Caki2 (cell line): ENCODE measurements around the gene ARHGAP12. TPM values are rescaled to one million over a fixed set of nuclear protein-coding genes. Genes with fewer than 3 reads are reported as not detected.

ENCODE experiments used
- DNase-seq: peaks from one replicate; pipeline ENCODE4 v3.0.0-alpha.2; 2015; ENCODE audit warnings: low read depth
- in situ Hi-C: cut with HindIII; loops from 2 replicates; pipeline ENCODE4 v1.10.0; 2016; ENCODE audit warnings: low sequenced_read_pairs, low pct_unique_long_range_greater_than_20kb, mixed read lengths
- total RNA-seq: library from RNA; depleted of rRNA; stranded (reverse); fragments of >200 nt; shearing (Covaris generic); gene quantifications from 2 replicates; pipeline ENCODE4 v1.2.3, GENCODE V29; 2014; ENCODE audit warnings: low replicate concordance

ARHGAP12 gene
- total RNA-seq, 1 experiment from 2014 or later: 28.0 TPM

DNA sequence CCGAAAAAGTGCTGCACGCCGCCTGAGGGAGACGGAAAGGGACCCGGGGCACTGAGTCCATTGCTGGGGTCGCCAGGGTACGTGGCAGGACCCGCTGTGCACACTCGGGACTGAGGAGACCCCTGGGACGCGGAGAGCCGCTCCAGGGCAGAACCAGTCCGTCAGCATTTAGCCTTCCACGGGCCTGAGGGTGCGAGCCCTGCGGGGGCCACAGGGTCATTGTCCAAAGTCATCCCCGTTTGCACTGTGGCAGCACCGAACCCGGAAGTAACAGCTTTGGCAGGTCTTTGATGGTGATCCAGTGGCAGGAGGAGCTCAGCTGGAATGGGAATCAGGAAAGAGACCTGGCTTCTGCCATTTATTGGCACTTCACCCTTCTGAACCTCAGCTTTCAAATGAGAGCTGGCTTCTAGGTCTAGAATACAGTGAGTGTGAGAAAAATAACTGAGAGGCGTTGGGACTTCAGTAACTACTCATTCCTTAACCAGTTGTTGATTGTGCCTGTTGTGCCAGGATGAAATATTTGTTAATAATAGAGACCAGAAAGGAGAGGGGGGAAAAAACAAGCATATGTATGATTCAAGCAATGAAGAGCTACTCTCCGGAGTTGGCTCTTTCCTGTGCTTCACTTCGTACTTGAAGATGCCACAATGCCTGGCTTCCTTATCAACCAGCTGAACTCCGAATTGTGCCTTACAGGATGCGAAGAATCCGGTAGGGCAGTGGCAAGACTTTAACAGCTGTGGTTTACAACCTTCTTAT, 811 bp upstream of the ARHGAP12 start:
- in situ Hi-C loops: no loop called here
- peak; percentile 70 for DNase-seq

DNA sequence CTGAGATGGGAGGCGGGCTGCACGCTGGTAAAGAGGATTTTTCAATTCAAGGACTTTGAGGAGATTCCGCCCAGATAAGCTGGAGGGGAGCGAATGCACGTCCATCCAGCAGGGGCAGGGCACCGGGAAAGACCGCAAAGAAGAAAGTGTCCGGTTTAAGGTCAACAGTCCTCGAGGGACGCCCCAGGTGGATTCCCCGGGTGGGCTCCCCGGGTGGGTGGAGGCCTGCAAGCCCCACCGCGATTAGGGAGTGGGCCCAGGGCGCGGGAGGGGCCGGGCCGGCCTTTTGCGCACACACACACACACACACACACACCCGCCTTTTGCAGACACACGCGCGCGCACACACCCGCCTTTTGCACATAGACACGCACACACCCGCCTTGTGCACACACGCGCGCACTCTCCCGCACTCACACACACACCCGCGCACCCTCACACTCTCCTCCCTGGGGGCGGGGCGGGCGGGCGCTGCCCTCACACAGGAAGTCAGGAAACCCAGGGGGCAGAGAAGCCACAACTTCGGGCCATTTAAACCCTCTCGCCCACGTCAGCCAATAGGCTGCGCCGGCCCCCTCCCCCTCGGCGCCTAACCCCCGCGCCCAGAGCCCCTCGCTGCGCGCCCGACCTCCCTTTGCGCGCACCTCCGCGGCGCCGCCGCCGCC, 615 bp downstream of the ARHGAP12 start:
- peak; percentile 76 for DNase-seq
- in situ Hi-C loops: no loop called here

DNA sequence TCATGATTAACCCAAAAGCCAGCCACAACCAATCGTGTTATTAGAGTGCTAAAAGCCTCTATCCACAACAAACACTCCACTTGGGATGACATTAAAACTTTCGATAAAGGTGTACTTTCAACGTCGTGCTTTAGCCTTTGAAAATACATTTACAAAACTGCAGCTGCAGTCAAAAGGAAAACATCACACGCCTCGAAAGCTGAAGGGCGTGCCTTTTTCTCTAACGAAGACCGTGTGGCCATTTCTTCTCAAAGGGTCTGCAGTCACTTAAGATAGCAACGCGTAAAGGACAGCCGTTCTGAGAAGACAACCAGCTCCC, 1.1 kb downstream of the ARHGAP12 start:
- DNase-seq: no peak
- in situ Hi-C loops: no loop called here

DNA sequence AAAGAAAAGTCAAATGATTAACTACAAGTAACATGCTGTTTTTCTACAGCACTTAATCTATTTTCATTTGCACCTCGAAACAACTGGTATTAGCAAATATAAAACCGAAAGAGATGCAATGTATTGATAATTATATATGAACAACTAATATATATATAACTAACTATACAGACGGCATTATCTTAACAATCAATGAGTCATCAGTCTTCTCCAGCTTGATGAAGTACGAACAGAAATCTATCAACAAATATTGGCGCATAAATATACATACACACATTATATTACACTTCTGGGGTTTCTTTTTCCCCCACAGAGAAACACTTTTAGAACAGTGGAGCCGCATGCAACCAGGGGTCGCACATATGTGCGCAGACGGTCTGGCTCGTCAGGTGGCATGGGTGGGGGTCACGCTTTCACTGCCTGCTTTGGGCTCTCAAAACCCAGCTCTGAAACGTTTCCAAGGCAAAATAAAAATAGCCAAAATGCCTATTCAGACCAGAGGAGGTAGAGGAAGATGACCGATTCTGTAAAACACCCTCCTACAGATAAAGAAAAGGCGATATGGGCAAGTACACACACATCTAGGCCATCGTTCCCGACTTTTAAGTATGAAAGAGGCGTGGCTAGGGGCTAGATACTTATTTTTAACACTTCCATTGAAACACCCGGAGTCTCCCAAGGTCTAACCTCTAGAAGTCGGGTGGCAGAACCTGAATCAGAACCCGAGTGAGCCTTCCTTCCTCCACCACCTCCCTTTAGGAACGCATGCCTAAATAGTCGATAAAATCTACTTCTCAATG, 1.7 kb downstream of the ARHGAP12 start:
- DNase-seq: peak; percentile 45
- in situ Hi-C loops: no loop called here

DNA sequence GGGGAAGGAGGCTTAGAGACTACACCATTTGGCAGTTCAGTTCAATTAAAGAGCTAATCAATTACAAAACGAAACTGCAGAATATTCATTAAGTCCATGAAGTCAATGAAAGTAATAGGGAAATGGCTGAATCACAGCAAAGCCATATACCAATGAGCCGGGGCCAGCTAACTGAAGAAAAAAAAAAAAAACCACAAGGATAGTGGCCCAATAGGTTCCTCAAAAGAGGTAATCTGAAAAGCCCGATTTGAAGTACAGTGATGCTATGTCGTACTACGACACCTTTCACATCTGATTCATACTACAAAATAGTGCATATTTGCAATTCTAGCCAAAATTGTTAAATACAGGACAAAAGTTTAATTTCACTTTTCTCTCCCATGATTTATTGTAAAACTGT, 2.5 kb downstream of the ARHGAP12 start:
- no peak for DNase-seq
- in situ Hi-C loops: no loop called here

DNA sequence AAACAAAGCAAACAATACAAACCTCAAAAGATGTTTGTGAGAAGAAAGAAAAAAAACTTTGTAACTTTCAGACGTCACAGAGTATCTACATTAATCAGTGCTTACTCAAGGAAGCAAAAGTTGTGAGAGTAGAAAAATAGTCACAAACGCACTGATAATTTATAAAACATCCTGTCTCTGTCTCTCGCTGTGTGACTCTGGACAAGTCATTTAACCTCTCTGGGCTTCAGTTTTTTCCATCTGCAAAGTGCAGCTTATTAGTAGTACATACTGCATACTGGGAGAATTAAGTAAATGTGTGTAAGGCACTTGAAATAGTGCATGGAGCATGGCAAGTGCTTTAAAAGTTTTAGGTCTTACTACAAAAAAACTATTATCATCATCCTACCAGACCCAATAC, 3.8 kb downstream of the ARHGAP12 start:
- in situ Hi-C loops: no loop called here
- DNase-seq: no peak

DNA sequence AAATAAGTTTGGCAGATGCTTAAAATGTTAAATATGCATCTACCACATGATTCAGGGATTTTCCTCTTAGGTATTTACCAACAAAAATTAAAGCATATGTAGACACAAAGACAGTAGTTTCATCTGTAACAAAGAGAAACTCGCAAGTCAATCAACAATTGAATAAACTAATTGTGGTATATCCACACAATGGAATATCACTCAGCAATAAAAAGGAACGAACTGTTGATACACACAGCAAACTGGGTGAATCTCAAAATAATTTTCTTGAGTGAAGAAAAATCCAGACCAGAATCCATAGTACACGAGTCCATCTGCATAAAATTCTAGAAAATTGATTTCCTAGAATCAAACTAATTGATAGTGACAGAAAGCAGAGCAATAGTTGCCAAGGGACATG, 5.2 kb downstream of the ARHGAP12 start:
- in situ Hi-C loops: no loop called here
- no peak for DNase-seq

DNA sequence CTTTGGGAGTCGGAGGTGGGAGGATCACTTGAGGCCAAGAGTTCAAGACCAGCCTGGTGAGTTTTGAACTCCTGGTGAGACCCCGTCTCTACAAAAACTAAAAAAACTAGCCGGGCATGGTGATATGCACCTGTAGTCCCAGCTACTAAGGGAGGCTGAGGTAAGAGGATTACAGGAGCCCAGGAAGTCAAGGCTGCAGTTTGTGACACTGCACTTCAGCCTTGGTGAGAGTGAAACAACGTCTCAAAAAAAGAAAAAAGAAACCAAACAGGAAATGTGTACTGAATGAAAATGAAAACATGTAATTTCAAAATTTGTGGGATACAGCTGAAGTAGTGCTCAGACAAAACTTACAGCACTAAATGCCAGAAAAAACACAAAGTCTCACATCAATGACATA, 7.6 kb downstream of the ARHGAP12 start:
- no peak for DNase-seq
- in situ Hi-C loops: no loop called here

DNA sequence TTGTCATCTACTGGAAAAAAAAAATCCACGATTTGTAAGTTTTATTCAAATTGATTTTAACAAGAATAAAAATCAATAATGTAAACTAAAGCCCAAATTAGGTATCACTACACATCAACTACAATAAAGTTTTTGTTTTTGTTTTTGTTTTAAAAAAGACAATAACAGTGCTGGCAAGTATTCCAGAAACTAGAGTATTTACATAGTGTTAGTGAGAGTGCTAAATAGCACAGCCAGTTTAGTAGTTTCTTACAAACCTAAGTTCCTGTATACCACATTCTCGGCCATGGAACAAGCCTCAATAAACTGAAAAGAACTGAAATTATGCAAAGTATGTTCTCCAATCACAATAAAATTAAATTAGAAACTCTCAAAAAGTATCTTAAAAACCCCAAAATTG, 8.1 kb downstream of the ARHGAP12 start:
- DNase-seq: no peak
- in situ Hi-C loops: no loop called here

DNA sequence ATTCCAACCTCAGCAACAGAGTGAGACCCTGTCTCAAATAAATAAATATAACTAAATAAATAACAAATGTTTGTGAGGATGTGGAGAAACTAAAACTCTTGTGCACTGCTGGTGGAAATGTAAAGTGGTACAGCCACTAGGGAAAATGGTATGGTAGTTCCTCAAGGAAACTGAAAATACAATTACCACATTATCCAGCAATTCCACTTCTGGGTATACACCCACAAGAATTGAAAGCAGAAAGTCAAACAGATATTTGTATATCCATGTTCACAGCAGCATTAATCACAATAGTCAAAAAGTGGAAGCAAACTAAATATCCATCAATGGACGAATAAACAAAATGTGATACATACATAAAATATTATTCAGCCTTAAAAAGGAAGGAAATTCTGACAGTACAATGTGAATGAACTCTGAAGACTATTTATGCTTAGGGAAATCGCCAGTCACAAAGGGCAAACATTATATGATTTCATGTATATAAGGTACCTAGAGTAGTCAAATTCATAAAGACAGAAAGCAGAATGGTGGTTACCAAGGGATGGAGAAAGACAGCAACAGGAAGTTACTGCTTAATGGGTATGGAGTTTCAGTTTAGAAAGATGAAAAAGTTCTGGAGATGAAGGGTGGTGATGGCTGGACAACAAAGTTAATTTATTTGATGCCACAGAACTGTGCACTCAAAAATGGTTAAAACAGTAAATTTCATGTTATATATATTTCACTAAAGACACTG, 9.8 kb downstream of the ARHGAP12 start:
- no peak for DNase-seq
- in situ Hi-C loops: no loop called here

DNA sequence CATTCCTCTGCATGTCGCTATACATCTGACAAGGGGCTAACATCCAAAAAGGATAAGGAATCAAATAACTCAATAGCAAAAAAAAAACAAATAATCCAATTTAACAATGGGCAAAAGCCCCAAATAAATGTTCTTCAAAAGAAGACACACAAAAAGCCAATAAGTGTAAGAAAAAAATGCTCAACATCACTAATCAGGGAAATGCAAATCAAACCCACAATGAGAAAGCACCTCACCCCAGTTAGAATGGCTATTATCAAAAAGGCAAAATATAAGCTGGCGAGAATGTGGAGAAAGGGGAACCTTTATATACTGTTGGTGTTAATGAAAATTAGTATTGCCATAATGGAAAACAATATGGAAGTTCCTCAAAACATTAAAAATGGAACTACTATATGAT, 14.3 kb downstream of the ARHGAP12 start:
- no peak for DNase-seq
- in situ Hi-C loops: no loop called here

DNA sequence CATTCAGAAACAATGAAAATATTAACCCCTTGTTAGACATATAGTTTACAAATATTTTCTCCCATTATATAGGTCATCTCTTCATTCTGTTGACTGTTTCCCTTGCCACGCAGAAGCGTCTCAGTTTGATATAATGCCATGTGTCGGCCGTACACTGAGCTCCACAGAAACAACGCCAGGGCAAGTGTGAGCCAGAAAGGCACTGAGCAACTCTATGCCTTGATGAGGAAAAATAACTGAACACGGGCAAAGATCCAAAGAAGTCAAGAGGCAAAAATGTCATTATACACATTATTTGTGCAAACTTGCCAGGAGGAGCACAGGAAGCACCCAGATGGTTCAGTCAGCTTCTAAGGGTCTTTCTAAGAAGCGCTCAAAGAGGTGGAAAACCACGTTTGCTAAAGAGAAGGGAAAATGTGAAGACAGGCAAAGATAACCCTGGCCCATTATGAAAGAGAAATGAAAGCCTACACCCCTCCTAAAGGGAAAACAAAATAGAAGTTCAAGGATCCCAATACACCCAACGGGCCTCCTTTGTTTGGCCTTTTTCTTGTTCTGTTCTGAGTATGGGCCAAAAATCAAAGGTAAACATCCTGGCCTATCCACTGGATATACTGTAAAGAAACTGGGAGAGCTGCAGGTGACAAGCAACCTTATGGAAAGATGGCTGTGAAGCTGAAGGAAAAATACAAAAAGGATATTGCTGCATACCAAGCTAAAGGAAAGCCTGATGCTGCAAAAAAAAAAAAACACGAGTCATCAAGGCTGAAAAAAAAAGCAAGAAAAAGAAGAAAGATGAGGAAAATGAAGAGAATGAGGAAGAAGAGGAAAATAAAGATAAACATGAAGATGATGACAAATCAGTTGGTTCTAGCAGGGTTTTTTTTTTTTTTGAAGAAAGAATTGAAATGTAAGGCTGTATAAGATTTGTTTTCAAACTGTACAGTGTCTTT, 15.5 kb downstream of the ARHGAP12 start:
- in situ Hi-C loops: no loop called here
- peak; percentile 45 for DNase-seq

DNA sequence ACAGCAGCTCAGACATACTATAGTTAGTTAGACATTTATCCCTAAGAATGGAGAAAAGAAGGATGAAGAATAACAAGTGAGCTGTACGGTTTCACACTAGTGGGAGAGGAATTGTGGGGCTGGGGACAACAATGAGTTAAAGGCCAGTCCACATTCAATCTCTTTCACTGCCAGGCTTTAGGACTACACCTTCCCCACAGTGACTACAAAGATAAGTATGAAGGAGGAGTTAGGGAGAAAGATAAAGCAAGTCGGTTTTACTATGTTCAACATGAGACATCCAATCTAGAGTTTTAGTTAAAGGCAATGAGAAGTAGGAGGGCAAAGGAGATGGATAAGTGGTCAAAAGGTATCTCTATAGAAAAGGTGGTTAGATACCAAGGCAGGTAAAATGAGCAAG, 16.3 kb downstream of the ARHGAP12 start:
- in situ Hi-C loops: no loop called here
- DNase-seq: no peak

DNA sequence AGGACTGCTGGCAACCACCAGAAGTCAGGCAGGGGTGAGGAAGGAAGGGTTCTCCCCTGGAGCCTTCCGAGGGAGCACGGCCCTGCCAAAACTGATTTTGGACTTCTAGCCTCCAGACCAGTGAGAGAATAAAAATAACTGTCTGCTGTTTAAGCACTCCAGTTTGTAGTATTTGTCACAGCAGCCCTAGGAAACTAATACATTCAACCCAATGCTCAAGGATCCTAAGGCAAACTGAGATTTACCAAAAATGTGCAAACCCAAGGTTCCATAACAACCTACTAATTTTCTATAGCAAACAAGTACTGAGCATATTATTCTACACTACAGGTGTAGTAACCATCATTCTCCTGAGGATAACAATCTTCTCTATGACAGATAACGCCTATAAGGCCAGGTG, 18.6 kb downstream of the ARHGAP12 start:
- no peak for DNase-seq
- in situ Hi-C loops: no loop called here

DNA sequence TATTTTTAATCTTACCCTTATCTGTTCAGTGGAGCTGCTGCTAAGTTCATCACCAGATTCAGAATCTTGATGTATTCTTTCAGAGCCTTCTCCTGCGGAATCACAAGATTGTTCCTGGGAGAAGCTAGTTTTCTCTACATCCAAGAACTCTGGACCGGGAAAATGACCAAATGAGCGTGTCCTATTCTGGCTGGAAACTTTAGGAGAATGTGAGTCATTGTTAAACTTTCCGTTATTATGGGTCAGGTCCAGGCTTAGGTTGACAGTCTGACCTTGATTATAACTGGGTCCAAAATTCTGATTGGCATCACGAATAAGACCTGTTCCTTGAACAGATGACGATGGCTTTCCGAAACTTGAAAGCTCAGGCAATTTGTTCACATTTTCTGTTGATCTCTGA, 20.5 kb downstream of the ARHGAP12 start:
- in situ Hi-C loops: no loop called here
- DNase-seq: no peak

DNA sequence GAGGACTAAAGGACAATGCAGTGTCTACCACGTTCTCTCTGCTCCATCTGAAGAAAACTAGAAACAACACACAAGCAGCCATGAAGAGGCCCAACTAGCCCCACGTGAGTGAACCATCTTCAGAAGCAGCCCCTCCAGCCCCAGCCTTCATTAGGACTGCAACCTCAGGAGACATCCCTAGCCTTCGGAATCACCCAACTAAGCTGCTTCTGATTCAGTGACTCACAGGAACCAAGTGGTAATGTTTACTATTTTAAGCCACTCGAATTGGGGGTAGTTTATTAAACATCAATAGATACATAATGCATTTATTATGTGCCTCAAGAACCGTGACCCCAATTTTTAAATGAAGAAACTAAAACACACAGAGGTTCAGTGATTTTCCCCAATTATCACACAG, 22.6 kb downstream of the ARHGAP12 start:
- no peak for DNase-seq
- in situ Hi-C loops: no loop called here

DNA sequence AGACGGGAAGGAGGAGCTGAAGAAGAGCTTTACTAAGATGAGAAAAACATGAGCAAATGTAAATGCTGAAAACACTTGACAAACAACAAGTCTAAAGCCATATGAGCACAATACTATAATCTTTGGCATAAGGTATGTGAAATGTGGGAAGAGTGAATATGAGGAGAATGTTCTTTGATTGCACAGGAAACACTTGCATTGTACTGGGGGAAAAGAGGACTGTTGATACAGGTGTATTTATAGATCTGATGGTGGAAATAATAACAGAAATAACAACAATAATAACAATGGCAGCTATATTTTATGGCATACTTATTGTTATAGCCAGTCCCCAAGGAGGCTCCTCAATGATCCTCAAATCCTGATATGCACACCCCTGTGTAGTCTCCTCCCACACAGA, 23.0 kb downstream of the ARHGAP12 start:
- in situ Hi-C loops: no loop called here
- DNase-seq: no peak

DNA sequence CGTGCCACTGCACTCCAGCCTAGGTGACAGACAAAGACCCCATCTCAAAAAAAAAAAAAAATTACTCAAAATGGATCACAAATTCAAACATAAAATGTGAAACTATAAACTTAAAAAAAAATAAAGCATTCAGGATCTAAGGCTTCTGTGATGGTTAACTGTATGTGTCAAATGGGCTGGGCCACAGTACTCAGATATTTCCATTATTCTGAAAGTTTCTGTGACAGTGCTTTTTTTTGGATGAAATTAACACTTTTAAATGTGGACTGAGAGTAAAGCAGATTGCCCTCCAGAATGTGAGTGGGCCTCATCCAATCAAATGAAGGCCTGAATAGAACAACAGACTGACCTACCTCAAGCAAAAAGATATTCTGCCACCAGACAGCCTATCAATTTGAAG, 26.0 kb downstream of the ARHGAP12 start:
- no peak for DNase-seq
- in situ Hi-C loops: no loop called here
